HG03442 (cell line): ENCODE measurements around the gene NECTIN1.

Experiments
- ATAC-seq: cut with Tn5 transposase; IDR thresholded peaks from one replicate; pipeline ENCODE4 v1.9.1; 2021; ENCODE audit warnings: mild to moderate bottlenecking, moderate library complexity; ENCODE audit not compliant: unreplicated experiment

Gene NECTIN1

DNA sequence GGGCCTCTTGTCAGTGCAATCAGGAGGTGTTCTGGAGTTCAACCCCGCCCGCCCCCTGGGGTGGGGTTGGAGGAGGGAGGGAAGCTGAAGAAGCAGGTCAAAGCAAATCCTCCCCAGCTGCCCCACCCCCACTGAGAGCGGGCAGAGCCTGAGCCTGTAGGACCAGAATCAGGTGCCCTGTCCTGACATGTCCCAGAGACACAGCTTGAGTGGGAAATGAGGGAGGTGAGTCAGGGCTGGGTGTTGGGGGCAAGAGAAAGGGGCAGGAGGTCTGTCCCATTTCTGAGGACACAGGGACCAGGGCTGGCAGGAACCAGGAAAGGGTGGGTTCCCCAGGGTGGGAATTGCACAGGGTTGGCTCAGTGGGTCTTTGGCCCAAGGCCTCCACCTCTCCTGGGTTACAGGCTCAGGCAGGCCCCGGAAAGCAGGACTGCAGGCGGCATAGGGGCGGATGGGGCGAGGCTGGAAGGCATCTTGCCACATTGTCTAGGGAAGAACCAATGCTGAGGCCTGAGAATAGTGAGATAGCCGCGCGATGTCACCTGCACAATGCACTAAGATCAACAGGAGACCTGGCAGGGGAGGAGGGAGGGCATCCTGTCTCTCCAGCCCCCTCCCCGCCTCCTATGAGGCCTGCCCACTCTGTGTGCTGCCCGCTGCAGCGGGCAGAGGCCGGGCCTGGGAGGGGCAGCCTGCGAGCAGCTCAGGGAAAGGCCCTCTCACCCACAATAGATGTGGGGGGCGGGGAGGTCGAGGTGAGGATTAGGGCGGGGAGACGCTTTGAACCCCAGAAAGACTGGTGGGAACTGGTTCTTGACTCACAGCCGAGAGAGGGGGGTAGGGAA lies 32.4 kb downstream of the NECTIN1 start:
- no peak for ATAC-seq

GRCh38 chr11:119694334-119694733 lies 34.7 kb downstream of the NECTIN1 start:
- no peak for ATAC-seq

- no peak for ATAC-seq
Measured at GRCh38 chr11:119693253-119693815, 35.7 kb downstream of the NECTIN1 start.

- no peak for ATAC-seq
Measured at GRCh38 chr11:119692540-119692820, 36.5 kb downstream of the NECTIN1 start.

DNA sequence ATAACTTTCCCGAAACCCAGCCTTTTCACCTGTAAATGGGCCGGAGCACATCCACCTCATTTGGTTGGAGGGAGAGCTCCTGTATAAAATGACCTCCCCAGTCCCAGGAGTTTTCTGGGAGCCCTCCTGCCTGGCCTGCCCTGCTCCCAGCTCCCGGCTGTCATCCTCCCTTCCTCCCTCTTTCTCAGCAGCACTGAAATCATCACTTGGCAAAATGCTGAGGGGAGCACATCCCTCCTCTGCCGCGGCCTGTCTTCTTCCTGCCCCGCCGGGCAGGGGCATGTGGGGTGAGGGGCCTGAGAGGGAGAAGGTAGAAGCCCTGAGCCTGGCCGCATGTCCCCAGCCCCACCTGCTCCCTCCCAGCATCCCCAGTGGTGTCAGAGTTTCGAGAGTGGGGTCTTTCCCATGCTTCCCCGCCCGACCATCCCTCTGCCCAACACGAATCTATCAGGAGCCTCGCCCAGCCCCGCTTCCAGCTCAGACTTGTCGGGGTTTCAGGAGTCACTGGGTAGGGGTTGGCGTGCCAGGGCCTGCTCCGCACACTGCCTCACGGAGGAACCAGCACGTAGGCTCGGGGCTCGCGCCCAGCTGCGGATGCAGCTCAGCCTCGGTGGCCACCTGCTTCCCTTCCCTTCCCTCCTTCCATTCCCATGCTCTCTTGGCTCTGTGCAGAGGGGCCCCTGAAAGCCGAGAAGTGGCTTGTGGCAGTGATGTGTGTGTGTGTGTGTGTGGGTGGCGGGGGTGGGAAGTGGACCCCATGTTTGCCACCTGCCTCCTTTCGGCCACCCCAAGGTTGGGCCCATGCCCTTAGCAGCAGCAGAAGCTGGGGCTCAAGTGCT lies 37.1 kb downstream of the NECTIN1 start:
- ATAC-seq, result no peak

DNA sequence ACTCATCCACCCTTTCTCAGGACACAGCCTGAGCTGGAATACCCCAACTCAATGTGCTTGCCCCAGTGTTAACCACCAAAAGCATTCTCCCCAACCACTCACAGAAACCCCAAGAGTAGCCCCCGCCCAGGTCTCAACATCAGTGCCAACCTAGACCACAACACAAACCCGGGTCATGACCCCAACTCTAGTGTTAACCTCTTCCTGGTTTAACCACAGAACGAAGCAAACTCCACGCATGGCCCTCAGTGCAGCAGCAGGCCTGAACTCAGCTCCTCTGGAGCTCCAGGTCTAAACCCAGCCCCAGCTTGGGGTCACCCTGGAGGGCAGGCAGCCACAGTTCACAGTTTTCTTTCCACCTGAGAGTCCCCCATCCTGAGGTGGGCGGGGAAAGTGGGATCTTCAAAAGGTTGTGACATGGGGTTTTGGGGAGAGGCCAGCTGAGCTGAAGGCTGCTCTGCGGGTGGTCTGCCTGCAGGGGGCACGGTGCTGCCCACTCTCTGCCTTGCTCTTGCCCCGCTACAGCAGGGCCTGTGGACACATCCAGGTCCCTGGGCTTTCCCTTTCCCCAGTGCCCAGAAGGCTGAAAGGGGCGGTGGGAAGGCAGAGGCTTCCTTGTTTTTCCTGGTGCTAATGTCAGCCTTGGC lies 37.9 kb downstream of the NECTIN1 start:
- no peak for ATAC-seq

GRCh38 chr11:119689302-119689701 lies 39.7 kb downstream of the NECTIN1 start:
- ATAC-seq, result no peak

DNA sequence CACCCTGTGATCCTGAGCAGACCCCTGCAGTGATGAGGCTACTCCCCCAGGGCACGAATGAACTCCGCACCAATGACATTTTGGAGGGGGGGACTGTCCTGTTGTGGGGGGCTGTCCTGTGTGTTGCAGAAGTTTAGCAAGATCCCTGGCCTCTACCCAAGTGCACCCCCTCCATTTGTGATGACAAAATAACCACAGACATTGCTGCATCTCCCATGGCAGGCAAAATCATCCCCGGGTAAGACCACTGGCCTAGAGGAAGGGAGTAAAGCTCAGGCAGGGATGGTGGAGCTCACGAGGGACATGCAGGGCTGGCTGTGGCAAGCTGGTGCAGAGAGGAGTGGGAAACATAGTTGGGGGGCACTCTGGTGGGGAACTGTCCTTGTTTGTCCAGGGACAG lies 40.6 kb downstream of the NECTIN1 start:
- ATAC-seq, result no peak

DNA sequence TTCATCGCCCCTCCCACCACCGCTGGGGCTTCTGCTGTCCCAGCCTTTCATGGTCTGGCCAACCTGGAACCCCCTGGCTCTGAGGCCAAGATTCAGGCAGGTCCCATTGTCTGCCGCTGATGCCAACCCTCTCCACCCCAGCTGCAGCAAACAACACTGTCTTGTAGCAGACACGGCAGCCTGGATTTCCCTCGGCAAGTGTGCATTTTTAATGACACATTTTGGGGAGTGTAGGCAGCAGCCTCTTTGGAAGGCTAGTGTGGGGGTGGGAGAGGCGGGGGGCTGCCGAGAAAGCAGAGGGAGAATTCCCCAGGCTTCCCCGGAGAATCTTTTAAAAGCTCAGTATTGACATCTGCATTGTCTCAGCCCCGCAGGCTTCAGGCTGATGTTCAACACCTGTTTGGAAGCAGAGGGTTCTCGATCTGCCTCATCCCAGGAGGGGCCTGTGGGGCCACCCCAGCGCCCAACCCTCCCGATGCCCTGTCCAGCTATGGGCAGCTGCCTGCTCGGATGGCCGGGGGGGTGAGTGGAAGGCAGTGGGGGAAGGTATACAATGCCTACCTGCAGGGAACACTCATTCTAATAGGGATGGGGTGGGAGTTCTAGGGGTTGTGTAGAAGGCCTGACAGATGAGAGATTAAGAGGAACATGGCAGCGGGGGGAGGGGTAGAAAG lies 41.5 kb downstream of the NECTIN1 start:
- no peak for ATAC-seq

GRCh38 chr11:119686177-119686882 lies 42.7 kb downstream of the NECTIN1 start:
- no peak for ATAC-seq

DNA sequence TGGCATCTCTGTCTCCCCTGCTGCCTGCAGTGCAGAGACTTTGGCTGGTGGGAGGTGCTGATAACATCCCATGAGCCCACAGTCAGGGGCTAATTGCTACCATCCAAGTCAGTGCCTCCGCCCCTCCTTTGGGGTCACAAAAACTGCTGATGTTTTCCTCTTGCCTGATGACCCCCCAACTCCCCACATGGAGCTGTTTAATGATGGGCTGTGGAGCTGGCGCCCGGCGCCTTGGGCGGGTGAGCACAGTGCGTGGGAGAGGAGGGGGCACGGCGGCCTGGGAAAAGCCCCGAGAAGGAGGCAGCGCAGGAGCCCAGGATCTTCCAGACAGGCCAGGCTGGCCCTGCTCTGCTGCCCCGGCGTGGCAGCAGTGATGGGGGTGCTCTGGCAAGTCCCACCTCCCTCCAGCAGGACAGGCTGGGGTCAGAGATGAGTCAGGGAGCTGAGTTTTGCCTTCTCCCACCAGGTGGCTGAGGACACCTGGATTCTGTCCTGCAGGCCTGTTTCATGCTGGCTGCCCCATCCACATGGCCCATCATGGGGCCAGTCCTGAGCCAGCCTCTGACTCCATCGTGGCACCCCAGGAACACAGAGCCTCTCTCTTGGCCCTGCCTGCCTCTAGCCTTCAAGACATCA lies 43.8 kb downstream of the NECTIN1 start:
- ATAC-seq, result no peak

DNA sequence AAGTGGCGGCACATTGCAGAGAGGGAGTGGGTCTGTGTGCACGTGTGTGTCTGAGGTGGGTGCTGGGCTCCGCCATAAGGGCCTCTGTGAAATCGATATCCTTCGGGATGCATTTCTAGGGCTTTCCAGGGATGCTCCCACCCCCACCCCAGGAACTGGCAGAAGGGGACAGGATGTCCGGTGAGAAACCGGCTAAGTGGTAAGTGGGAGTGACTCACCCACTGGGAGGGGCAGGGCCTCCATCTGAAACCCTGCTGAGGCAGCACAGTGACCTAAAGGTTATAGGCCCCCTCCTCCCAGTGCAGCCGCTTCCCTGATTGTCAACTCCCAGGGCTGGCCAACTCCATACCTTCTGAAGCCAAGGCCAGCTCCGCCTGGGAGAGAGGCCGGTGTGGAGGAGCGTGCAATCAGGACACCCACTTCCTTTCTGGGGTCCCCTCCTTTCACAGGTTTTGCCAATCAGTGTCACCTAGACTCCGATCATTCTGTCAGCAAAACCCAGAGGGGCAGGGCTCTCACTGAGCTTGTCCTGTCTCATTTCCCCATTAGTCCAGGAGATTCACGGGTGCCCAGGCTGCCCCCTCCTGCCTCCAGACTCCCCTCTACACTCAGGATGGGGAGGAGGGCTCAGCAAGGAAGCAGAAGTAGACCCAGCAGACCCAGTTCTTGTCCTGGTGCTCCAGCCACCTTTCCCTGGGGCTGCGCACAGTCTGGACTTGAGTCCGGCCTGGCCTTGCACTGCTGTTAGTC lies 44.5 kb downstream of the NECTIN1 start:
- ATAC-seq, result no peak

- no peak for ATAC-seq
Measured at GRCh38 chr11:119683783-119684182, 45.2 kb downstream of the NECTIN1 start.

DNA sequence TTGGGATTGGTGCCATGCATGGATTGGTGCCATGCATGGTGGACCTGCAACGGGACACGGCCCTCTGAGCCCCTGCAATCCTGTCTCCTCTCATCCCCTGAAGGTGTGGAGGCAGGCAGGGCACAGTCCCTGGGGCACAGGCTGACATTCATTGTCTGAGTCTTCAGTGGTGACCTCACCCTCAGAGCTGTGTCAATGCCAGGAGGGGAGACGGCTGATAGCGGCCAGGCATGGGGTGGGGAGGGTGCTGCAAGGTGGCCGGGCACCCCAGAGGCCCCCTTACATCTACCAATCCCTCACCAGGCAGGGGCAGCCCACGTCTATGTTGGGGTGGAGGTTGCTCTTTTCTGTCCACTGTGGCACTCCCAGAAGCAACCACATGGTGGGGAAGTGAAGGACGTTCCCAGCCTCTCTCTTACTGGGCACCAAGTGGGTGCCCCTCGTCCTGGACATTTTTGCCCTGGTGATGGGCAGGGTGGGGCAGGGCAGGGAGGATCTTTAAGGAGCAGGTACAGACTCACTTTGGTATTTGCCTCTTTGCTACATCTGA lies 47.6 kb downstream of the NECTIN1 start:
- ATAC-seq, result no peak

GRCh38 chr11:119680541-119681360 lies 48.2 kb downstream of the NECTIN1 start:
- no peak for ATAC-seq

- no peak for ATAC-seq
Measured at GRCh38 chr11:119679346-119679745, 49.7 kb downstream of the NECTIN1 start.

DNA sequence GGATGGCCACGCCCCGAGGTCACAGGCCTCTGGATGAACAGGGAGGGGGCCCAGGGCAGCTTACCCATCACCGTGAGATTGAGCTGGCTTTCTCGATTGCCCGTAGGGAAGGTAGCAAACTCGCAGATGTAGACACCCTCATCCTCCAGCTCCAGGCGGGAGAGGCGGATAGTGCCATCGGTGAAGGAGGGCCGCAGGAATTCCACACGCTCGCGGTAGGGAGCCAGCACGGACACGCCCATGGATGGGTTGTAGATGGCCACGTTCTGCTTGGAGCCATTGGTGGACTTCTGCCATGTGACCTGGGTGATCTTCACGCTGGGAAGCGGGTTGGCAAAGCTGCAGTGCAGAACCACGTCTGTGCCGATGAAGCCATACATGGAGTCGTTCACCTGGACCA lies 50.6 kb downstream of the NECTIN1 start:
- no peak for ATAC-seq

GRCh38 chr11:119677840-119678239 lies 51.2 kb downstream of the NECTIN1 start:
- ATAC-seq, result no peak
